ENCODE measurements around the gene SPTY2D1. TPM values are rescaled to one million over a fixed set of nuclear protein-coding genes. Genes with fewer than 3 reads are reported as not detected.

SPTY2D1 gene
- polyA plus RNA-seq, 3 donors: 8.4 to 14.9 (median 11.8) TPM

DNA sequence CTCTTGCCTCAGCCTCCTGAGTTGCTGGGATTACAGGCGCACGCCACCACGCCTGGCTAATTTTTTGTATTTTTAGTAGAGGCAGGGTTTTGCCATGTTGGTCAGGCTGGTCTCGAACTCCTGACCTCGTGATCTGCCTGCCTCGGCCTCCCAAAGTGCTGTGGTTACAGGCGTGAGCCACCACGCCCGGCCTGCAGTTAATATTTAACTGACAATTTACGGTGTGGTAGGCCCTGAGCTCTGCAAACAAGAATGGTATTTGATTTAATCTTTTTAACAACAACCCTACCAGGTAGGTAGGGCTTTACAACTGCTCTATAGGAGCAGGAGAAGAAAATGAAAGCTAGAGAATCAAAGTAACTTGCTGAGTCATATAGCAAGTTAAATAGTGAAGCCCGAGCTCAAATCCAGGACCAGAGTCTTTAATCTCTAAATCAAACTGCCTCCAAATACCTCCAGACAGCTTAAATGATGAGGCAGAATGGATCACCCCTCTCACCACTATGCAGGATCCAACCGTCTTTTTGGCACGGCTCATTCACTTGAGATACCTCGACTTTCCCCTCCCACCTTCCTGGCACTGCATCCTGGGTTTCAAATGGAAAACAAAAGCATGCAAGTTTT, 55.1 kb downstream of the SPTY2D1 start:
- peaks cover 3% of the 10 kb centered on the region for H3K4me1 Mint-ChIP-seq
- no peak for TF ChIP-seq CTCF (IDR thresholded peaks at IDR 0.05)
- H3K9me3 Mint-ChIP-seq: no peaks in the 10 kb centered on the region
- no peak overlapping the region for H3K4me3 ChIP-seq (replicated peaks in 1 of 3; ENCODE audit: low read depth in 2 of 3, low read length in 3 of 3)
- no peak for DNase-seq
- no peak overlapping the region for H2AFZ ChIP-seq (ENCODE audit: insufficient read depth, low read depth, low read length, poor library complexity, severe bottlenecking)
- no peaks in the 10 kb centered on the region for H3K79me2 ChIP-seq (ENCODE audit: insufficient read depth, low read length)
- H3K4me1 ChIP-seq (ENCODE audit: control insufficient read depth in 1 of 2, insufficient read depth in 2 of 2, low read length in 2 of 2): no peaks in the 10 kb centered on the region
- peak overlapping the region in 2 of 7 donors; percentile 38 to 73 for H3K27ac Mint-ChIP-seq
- intact Hi-C loops (cut with micrococcal nuclease): no loop called here
- no peak overlapping the region for H3K9ac ChIP-seq (ENCODE audit: insufficient read depth, low read length, poor library complexity, severe bottlenecking)
- H3K27ac ChIP-seq (ENCODE audit: low read depth in 1 of 2, low read length in 2 of 2): no peak overlapping the region
- peaks cover 38 to 56% of the 10 kb centered on the region in 2 donors for H3K36me3 Mint-ChIP-seq
- no peaks in the 10 kb centered on the region for H3K27me3 Mint-ChIP-seq (ENCODE audit: low read depth in 3 of 3)
- H3K27me3 ChIP-seq (ENCODE audit: control insufficient read depth in 2 of 2, insufficient read depth in 2 of 2, low read length in 2 of 2): no peaks in the 10 kb centered on the region
- H3K4me3 Mint-ChIP-seq: no peak overlapping the region
- 83% methylated on average over 7 of the region's 14 CpGs for WGBS (ENCODE audit: insufficient coverage)
- peaks cover 28 to 57% of the 10 kb centered on the region in 2 donors for H3K36me3 ChIP-seq (replicated peaks in 1 of 2; ENCODE audit: control insufficient read depth in 1 of 2, insufficient read depth in 2 of 2, low read length in 2 of 2)
- no peaks in the 10 kb centered on the region for H4K20me1 ChIP-seq (ENCODE audit: insufficient read depth, low read length)
- no peak overlapping the region for H3K4me2 ChIP-seq (replicated peaks; ENCODE audit: extremely low read depth, low read length, poor library complexity, severe bottlenecking)
- H3K9me3 ChIP-seq (replicated peaks in 1 of 2; ENCODE audit: control insufficient read depth in 1 of 2, insufficient read depth in 1 of 2, low read length in 2 of 2): no peaks in the 10 kb centered on the region

- Mint-ChIP-seq H3K36me3 (peaks cover 68 to 76% of the 10 kb centered on the region in 2 donors), H3K27me3 (ENCODE audit: low read depth in 3 of 3) (peaks cover 0 to 2% (median 0%) of the 10 kb centered on the region in 3 donors), H3K4me1 (peaks cover 6% of the 10 kb centered on the region), H3K4me3 (no peak overlapping the region), H3K27ac (no peak overlapping the region), H3K9me3 (peaks cover 0 to 2% (median 0%) of the 10 kb centered on the region in 7 donors)
- Histone ChIP-seq H3K9ac (ENCODE audit: insufficient read depth, low read length, poor library complexity, severe bottlenecking) (no peak overlapping the region), H3K9me3 (replicated peaks in 1 of 2; ENCODE audit: control insufficient read depth in 1 of 2, insufficient read depth in 1 of 2, low read length in 2 of 2) (no peaks in the 10 kb centered on the region), H2AFZ (ENCODE audit: insufficient read depth, low read depth, low read length, poor library complexity, severe bottlenecking) (no peak overlapping the region), H3K27ac (ENCODE audit: low read depth in 1 of 2, low read length in 2 of 2) (no peak overlapping the region), H3K4me3 (replicated peaks in 1 of 3; ENCODE audit: low read depth in 2 of 3, low read length in 3 of 3) (no peak overlapping the region), H3K27me3 (ENCODE audit: control insufficient read depth in 2 of 2, insufficient read depth in 2 of 2, low read length in 2 of 2) (no peaks in the 10 kb centered on the region), H3K4me1 (ENCODE audit: control insufficient read depth in 1 of 2, insufficient read depth in 2 of 2, low read length in 2 of 2) (no peaks in the 10 kb centered on the region), H3K79me2 (ENCODE audit: insufficient read depth, low read length) (no peaks in the 10 kb centered on the region), H3K4me2 (replicated peaks; ENCODE audit: extremely low read depth, low read length, poor library complexity, severe bottlenecking) (no peak overlapping the region), H3K36me3 (replicated peaks in 1 of 2; ENCODE audit: control insufficient read depth in 1 of 2, insufficient read depth in 2 of 2, low read length in 2 of 2) (peaks cover 51 to 94% of the 10 kb centered on the region in 2 donors), H4K20me1 (ENCODE audit: insufficient read depth, low read length) (no peaks in the 10 kb centered on the region)
- no peak for TF ChIP-seq CTCF (IDR thresholded peaks at IDR 0.05)
- DNase-seq: no peak
- intact Hi-C loops (cut with micrococcal nuclease): no loop called here
- WGBS (ENCODE audit: insufficient coverage): no CpG with 5 or more reads among the region's 1 CpG
Measured at GRCh38 chr11:18575361-18575760, 58.8 kb downstream of the SPTY2D1 start.
